ENCODE measurements around the gene TMEM154.

DNA sequence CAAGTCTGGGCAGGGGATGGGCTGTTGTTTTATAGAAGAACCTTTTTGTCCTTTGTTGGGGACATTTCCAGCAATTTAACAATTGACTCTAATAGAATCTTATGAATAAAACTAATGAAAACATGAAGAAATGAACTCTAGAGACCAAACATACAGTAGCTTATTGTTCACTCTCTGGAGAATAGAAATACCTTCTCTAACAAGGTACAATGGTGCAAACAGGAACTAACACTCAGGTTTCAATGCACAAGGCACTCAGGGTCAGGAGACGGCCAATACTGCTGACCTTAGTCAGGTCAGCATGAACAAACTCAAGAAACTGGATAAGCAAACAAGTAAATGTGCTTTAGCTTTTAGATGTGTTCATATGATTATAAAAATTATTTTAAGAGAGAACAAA is 104.3 kb downstream of the TMEM154 start:
- TF ChIP-seq, protein P1, sequence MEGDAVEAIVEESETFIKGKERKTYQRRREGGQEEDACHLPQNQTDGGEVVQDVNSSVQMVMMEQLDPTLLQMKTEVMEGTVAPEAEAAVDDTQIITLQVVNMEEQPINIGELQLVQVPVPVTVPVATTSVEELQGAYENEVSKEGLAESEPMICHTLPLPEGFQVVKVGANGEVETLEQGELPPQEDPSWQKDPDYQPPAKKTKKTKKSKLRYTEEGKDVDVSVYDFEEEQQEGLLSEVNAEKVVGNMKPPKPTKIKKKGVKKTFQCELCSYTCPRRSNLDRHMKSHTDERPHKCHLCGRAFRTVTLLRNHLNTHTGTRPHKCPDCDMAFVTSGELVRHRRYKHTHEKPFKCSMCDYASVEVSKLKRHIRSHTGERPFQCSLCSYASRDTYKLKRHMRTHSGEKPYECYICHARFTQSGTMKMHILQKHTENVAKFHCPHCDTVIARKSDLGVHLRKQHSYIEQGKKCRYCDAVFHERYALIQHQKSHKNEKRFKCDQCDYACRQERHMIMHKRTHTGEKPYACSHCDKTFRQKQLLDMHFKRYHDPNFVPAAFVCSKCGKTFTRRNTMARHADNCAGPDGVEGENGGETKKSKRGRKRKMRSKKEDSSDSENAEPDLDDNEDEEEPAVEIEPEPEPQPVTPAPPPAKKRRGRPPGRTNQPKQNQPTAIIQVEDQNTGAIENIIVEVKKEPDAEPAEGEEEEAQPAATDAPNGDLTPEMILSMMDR (conservative IDR thresholded peaks at IDR 0.05; ENCODE audit: low read depth, low read length): no peak
- no peak for TF ChIP-seq EZH2 (IDR thresholded peaks at IDR 0.05; ENCODE audit: borderline replicate concordance, low read depth, low read length, poor library complexity, severe bottlenecking)

Measured in A673 (cell line).